Retinal pigment epithelial cell (primary cell): ENCODE results near the gene GRIK1.

Experiments used
- DNase-seq: peaks from one replicate; pipeline ENCODE4 v3.0.0-alpha.2; 2010; ENCODE audit warnings: low read depth
- H3K4me3 ChIP-seq: 2 replicates; pipeline ENCODE4 v1.5.1; 2011; ENCODE audit warnings: mild to moderate bottlenecking, low read length, control low read depth, moderate library complexity
- CTCF ChIP-seq: conservative IDR thresholded peaks from 2 replicates; pipeline ENCODE4 v1.5.1; 2011; ENCODE audit warnings: low read depth, low read length, control low read depth, inconsistent platforms

Gene GRIK1

GRCh38 chr21:29737186-29737585, 202.6 kb downstream of the GRIK1 start:
- DNase-seq = no peak
- TF ChIP-seq CTCF = no peak
- H3K4me3 ChIP-seq = no peak overlapping the region

- no peak for TF ChIP-seq CTCF
- peak; percentile 1 for DNase-seq
- H3K4me3 ChIP-seq = no peak overlapping the region
Measured at GRCh38 chr21:29730281-29730680, 209.5 kb downstream of the GRIK1 start.

GRCh38 chr21:29726044-29726443, 213.8 kb downstream of the GRIK1 start:
- H3K4me3 ChIP-seq = no peak overlapping the region
- no peak for TF ChIP-seq CTCF
- DNase-seq = no peak

- no peak overlapping the region for H3K4me3 ChIP-seq
- TF ChIP-seq CTCF = no peak
- DNase-seq = no peak
Measured at GRCh38 chr21:29725025-29725736, 214.6 kb downstream of the GRIK1 start.

GRCh38 chr21:29721964-29722363, 217.8 kb downstream of the GRIK1 start:
- no peak for DNase-seq
- H3K4me3 ChIP-seq = no peak overlapping the region
- TF ChIP-seq CTCF = no peak

GRCh38 chr21:29721221-29721620, 218.6 kb downstream of the GRIK1 start:
- no peak overlapping the region for H3K4me3 ChIP-seq
- DNase-seq = no peak
- no peak for TF ChIP-seq CTCF

GRCh38 chr21:29719521-29719920, 220.3 kb downstream of the GRIK1 start:
- no peak for TF ChIP-seq CTCF
- no peak overlapping the region for H3K4me3 ChIP-seq
- no peak for DNase-seq
